Heart right ventricle (tissue), 16 donors: ENCODE measurements around the gene RPRML. TPM values are rescaled to one million over a fixed set of nuclear protein-coding genes. Genes with fewer than 3 reads are reported as not detected.

Experiments used
- ATAC-seq, 8 donors: fragments of 200-7000 bp; cut with Tn5 transposase; one replicate each; pipeline ENCODE4 v1.9.1; 2020; ENCODE audit warnings: mild to moderate bottlenecking in 8 of 8, moderate library complexity in 8 of 8, moderate number of reproducible peaks in 1 of 8
- DNase-seq, 2 donors: peaks; one replicate each; pipeline ENCODE4 v3.0.0-alpha.2; 2020
- H3K27ac ChIP-seq, 10 donors: fragments of 200-600 bp; sonication (generic) in 2 of 10; one replicate each; pipeline versions ENCODE4 v1.5.0 to v1.8.0; 2020 to 2022; ENCODE audit warnings: mild to moderate bottlenecking in 3 of 10
- H3K27me3 ChIP-seq, 7 donors: fragments of 200-600 bp; one replicate each; pipeline ENCODE4 v1.8.0; 2021 to 2022; ENCODE audit warnings: mild to moderate bottlenecking in 2 of 7
- H3K36me3 ChIP-seq, 9 donors: fragments of 200-600 bp; sonication (generic) in 1 of 9; one replicate each; pipeline versions ENCODE4 v1.5.0 to v1.8.0; 2020 to 2022; ENCODE audit warnings: mild to moderate bottlenecking in 2 of 9
- H3K4me1 ChIP-seq, 9 donors: fragments of 200-600 bp; sonication (generic) in 1 of 9; one replicate each; pipeline versions ENCODE4 v1.5.0 to v1.8.0; 2020 to 2022; ENCODE audit warnings: mild to moderate bottlenecking in 4 of 9
- H3K4me3 ChIP-seq, 10 donors: fragments of 200-600 bp; sonication (generic) in 2 of 10; one replicate each; pipeline versions ENCODE4 v1.5.0 to v1.8.0; 2020 to 2022; ENCODE audit warnings: mild to moderate bottlenecking in 7 of 10, moderate library complexity in 2 of 10
- H3K9me3 ChIP-seq, 11 donors: fragments of 200-600 bp in 10 of 11; sonication (generic) in 2 of 11; one replicate each; pipeline versions ENCODE4 v1.5.0 to v1.8.0; 2013 to 2022; ENCODE audit warnings: mild to moderate bottlenecking in 2 of 11, control low read depth in 1 of 11, moderate library complexity in 1 of 11
- WGBS, 2 donors: extraction: QIAGEN DNeasy Blood & Tissue Kit; methylation state at CpG; one replicate each; pipeline ENCODE4 v1.1.7; 2013; ENCODE audit warnings: inconsistent platforms in 1 of 2; 5-methylcytosine and 5-hydroxymethylcytosine counted together
- intact Hi-C, 10 donors: fragments of 100-400 bp; cut with DNase I; formaldehyde crosslinking; loops; one replicate each; pipeline versions ENCODE4 v1.11.1 to v1.14.2; 2022
- polyA plus RNA-seq, 2 donors: library from polyadenylated mRNA; stranded (reverse); fragments of 200-250 nt; gene quantifications; one replicate each; pipeline ENCODE4 v1.2.3, GENCODE V29; 2013
- total RNA-seq, 10 donors: library from RNA; stranded (reverse); fragmentation: NEBNext Ultra II Directional in 3 of 10; extraction: Animal tissue kit (Norgen Biotek cat#: 25700) in 3 of 10; gene quantifications; one replicate each; pipeline versions ENCODE4 v1.2.1 to v1.2.4, GENCODE V29; 2021 to 2023
- TF ChIP-seq, protein P1 (sequence below), 9 donors: fragments of 200-600 bp; sonication (generic) in 2 of 9; IDR thresholded peaks; one replicate each; pipeline versions ENCODE4 v1.5.0 to v1.8.0; 2021 to 2022; ENCODE audit warnings: antibody characterized with exemption in 9 of 9, mild to moderate bottlenecking in 5 of 9, moderate library complexity in 1 of 9
- donor health status: Arrhythmogenic right ventricular cardiomyopathy.
- donor health status: ischemic (EF 13 %, LVEDD 7.1; RV severe dilation, severe dysfunction).
- donor health status: healthy with polysubstance abuse.
- donor health status: DM: no; HTN: yes; CAD: no.
- donor health status: DM: no; HTN: no; CAD: no.
- donor health status: ischemic (EF 25% LVEDD 6.9; RV normal size, moderate dysfunction).
- donor health status: ischemic (EF 25% LVEDD 5.7; RV mildly dilated, moderate dysfunction).
- donor health status: healthy.
- donor health status: DM: yes; HTN: yes; CAD: no.
- donor health status: Ischemic cardiomyopathy.
- donor health status: ischemic (EF 35%, LVEDD 5.7; RV mildly dilated, moderate dysfunction).
- donor health status: nonischemic (EF 11% LVEDD 7.7; RV severe dilation, severe dysfunction).
- donor health status: DM: yes; HTN: yes; CAD: no.
- donor health status: PGD.
- donor health status: ischemic (EF 29% LVEDD 5.4; RV normal size, mild dysfunction).
- donor health status: nonischemic (EF 23%, LVEDD 6.1; RV moderate dilation, normal function).

Gene RPRML
- total and polyA plus RNA-seq, 12 donors: 0.37 to 0.38 TPM; not detected in 10

GRCh38 chr17:46943218-46943500 lies 35.9 kb downstream of the RPRML start:
- peaks cover 0 to 34% (median 18%) of the 10 kb centered on the region in 9 donors for H3K4me1 ChIP-seq
- no peaks in the 10 kb centered on the region for H3K27me3 ChIP-seq
- no peak overlapping the region for H3K4me3 ChIP-seq
- H3K9me3 ChIP-seq: no peaks in the 10 kb centered on the region
- peaks cover 0 to 41% (median 17%) of the 10 kb centered on the region in 9 donors for H3K36me3 ChIP-seq
- intact Hi-C loops: loop anchor here in 8 of 10 donors (2.0 to 10.0 kb wide), 5 partner anchors 54 to 100 kb away; no protein-coding TSS in a partner anchor
- no peak overlapping the region for H3K27ac ChIP-seq
- 53 to 57% methylated on average over 2 of the region's 2 CpGs for WGBS, 2 donors
- ATAC-seq: peak in 4 of 8 donors; percentile 2 to 24 (median 8)
- no peak for DNase-seq
- TF ChIP-seq, protein P1, sequence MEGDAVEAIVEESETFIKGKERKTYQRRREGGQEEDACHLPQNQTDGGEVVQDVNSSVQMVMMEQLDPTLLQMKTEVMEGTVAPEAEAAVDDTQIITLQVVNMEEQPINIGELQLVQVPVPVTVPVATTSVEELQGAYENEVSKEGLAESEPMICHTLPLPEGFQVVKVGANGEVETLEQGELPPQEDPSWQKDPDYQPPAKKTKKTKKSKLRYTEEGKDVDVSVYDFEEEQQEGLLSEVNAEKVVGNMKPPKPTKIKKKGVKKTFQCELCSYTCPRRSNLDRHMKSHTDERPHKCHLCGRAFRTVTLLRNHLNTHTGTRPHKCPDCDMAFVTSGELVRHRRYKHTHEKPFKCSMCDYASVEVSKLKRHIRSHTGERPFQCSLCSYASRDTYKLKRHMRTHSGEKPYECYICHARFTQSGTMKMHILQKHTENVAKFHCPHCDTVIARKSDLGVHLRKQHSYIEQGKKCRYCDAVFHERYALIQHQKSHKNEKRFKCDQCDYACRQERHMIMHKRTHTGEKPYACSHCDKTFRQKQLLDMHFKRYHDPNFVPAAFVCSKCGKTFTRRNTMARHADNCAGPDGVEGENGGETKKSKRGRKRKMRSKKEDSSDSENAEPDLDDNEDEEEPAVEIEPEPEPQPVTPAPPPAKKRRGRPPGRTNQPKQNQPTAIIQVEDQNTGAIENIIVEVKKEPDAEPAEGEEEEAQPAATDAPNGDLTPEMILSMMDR (IDR thresholded peaks at IDR 0.05): no peak

DNA sequence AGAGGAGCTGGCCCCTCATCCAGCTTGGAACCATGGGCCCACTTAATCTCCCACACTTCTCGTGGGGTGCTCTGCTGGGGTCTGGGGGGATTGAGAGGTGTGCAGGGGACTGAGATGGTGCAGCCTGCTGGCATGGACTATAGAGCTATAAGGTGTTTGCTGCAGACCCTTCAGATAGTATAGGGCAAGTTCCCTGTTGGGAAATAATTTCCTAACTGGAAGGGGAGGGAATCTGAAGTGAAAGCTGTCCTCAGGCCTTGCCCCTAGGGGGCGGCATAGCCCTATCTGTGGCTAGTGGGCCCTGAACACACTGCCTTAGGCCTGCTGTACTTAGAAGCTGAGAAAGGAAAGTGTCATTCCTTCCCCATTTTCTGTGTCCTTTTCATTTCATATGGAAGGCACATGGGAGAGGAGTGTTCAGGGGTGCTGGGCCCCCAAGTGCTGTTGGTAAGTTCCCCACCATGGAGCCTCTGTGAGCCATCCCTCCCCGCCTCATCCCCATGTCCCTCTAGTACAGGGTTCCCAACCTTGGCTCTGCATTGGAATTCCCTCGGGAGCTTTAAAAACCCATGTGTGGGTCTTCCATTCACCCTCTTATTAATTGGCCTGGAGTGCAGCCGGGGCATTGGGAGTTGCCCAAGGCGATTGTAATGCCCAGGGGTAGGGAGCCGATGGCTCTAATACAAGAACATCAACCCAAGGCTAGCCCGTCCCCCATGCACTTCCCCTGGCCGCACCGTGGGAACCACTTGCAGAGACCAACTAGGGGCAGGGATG lies 36.4 kb downstream of the RPRML start:
- 60 to 69% methylated on average over 10 of the region's 10 CpGs for WGBS, 2 donors
- Histone ChIP-seq H3K27me3 (no peaks in the 10 kb centered on the region), H3K36me3 (peaks cover 0 to 46% (median 21%) of the 10 kb centered on the region in 9 donors), H3K4me1 (peaks cover 0 to 34% (median 18%) of the 10 kb centered on the region in 9 donors), H3K4me3 (no peak overlapping the region), H3K27ac (peak overlapping the region in 1 of 10 donors; percentile 9), H3K9me3 (no peaks in the 10 kb centered on the region)
- TF ChIP-seq, protein P1 (IDR thresholded peaks at IDR 0.05): peak; percentile 74 to 89 (median 83)
- DNase-seq: peak; percentile 62 to 69
- intact Hi-C loops: loop anchor here in 9 of 10 donors (1.0 to 10.0 kb wide), 6 partner anchors 55 to 100 kb away; no protein-coding TSS in a partner anchor
- ATAC-seq: peak; percentile 44 to 85 (median 75)

DNA sequence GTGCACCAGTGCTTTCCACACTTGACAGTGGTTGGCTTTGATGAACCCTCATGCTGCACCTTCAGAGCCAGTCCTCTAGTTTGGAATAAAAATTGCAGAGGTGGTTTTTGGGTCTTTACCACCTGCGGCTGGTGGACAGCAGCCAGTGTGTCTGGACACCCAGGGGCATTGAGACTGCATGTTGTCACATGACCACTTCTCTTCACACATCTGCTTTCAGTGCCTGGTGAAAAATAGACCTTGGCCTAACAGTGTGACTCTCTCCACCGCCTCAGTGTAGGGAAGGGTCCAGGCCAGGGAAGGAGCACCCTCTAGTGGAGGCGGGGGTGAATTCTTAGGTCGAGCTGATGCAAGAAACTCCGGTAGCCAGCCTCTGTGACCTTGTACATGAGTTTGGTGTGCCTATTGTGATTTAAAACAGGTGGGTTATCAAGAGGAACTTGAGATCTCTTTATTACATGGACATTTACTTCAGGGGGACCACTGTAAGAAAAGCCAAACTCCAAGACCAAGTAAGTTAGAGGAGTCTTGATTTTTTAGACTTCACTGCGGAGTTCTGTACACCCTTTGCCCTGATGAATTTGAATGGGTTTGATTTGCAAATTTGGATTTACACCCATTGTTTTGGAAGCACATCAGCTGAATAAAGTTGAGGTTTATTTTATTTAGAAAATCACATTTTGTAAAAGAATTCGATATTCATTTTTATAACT lies 38.2 kb downstream of the RPRML start:
- H3K27me3 ChIP-seq: no peaks in the 10 kb centered on the region
- intact Hi-C loops: loop anchor here in 6 of 10 donors (2.0 to 10.0 kb wide), 4 partner anchors 56 to 100 kb away; no protein-coding TSS in a partner anchor
- peak; percentile 64 to 78 for DNase-seq

More for the DNA sequence above, 38.2 kb downstream of the RPRML start:
- TF ChIP-seq, protein P1 (IDR thresholded peaks at IDR 0.05): peak; percentile 55 to 89 (median 84)
- Histone ChIP-seq H3K9me3 (no peaks in the 10 kb centered on the region), H3K4me3 (no peak overlapping the region), H3K27ac (peak overlapping the region in 1 of 10 donors; percentile 24), H3K36me3 (peaks cover 0 to 64% (median 37%) of the 10 kb centered on the region in 9 donors), H3K4me1 (peaks cover 0 to 33% (median 18%) of the 10 kb centered on the region in 9 donors)
- 39 to 42% methylated on average over 7 of the region's 7 CpGs for WGBS, 2 donors
- ATAC-seq: peak; percentile 68 to 88 (median 78)
